Right atrium auricular region (tissue), 2 donors: Measurements from ENCODE around the gene NF2. TPM values are rescaled to one million over a fixed set of nuclear protein-coding genes. Genes with fewer than 3 reads are reported as not detected.
A peak's percentile ranks its signal among the peaks of the same experiment; 100 is the strongest.

ENCODE experiments used
- DNase-seq: peaks from one replicate; pipeline ENCODE4 v3.0.0-alpha.2; 2019; ENCODE audit warnings: low spot score
- H3K27ac ChIP-seq, 2 donors: fragments of 200-600 bp; sonication (generic); 1 replicate in 1 of 2; 2 replicates in 1 of 2; pipeline ENCODE4 v1.5.1; 2016 to 2019
- H3K27me3 ChIP-seq, 2 donors: fragments of 200-600 bp; sonication (generic); one replicate each; pipeline versions ENCODE4 v1.5.1 to v1.6.0; 2017 to 2019
- H3K36me3 ChIP-seq: fragments of 200-600 bp; sonication (generic); one replicate; pipeline ENCODE4 v1.5.1; 2016
- H3K4me1 ChIP-seq, 2 donors: fragments of 200-600 bp; sonication (generic); one replicate each; pipeline versions ENCODE4 v1.5.1 to v1.6.0; 2017 to 2019
- H3K4me3 ChIP-seq, 2 donors: fragments of 200-600 bp; sonication (generic); 1 replicate in 1 of 2; 2 replicates in 1 of 2; pipeline ENCODE4 v1.5.1; 2017 to 2019; ENCODE audit warnings: mild to moderate bottlenecking in 1 of 2, moderate library complexity in 1 of 2
- H3K9me3 ChIP-seq, 2 donors: fragments of 200-600 bp; sonication (generic); one replicate each; pipeline ENCODE4 v1.5.1; 2019
- total RNA-seq, 2 donors: library from RNA; depleted of rRNA; stranded (reverse); fragments of >200 nt; gene quantifications; one replicate each; pipeline ENCODE4 v1.1.0, GENCODE V29; 2016
- TF ChIP-seq, protein P1 (sequence below), 2 donors: fragments of 200-600 bp; sonication (generic); IDR thresholded peaks; one replicate each; pipeline ENCODE4 v1.5.1; 2019; ENCODE audit warnings: antibody characterized with exemption in 2 of 2

NF2 gene
- total RNA-seq, 2 donors from 2014 or later = 45.8 to 52.5 TPM

DNA sequence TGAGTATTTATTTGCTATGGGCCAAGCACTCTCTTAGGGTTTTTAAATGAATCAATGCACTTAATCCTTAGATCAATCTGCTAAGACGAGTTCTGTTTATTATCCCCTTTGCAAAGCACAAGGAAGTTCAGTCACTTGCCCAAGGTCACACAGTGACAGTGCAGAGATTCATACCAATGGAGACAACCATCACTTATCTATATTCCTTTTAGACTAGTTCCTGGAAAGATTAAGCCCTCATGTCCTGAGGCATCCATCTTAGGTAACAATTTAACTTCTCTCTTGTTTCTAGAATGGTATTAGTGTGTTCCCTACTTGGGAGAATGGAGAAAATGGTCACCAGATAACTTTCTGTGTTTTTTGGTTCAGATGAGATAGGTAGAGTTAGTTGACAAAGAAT lies 28.3 kb downstream of the NF2 start:
- TF ChIP-seq, protein P1, sequence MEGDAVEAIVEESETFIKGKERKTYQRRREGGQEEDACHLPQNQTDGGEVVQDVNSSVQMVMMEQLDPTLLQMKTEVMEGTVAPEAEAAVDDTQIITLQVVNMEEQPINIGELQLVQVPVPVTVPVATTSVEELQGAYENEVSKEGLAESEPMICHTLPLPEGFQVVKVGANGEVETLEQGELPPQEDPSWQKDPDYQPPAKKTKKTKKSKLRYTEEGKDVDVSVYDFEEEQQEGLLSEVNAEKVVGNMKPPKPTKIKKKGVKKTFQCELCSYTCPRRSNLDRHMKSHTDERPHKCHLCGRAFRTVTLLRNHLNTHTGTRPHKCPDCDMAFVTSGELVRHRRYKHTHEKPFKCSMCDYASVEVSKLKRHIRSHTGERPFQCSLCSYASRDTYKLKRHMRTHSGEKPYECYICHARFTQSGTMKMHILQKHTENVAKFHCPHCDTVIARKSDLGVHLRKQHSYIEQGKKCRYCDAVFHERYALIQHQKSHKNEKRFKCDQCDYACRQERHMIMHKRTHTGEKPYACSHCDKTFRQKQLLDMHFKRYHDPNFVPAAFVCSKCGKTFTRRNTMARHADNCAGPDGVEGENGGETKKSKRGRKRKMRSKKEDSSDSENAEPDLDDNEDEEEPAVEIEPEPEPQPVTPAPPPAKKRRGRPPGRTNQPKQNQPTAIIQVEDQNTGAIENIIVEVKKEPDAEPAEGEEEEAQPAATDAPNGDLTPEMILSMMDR (IDR thresholded peaks at IDR 0.05) = no peak
- Histone ChIP-seq H3K27ac (peak overlapping the region in 1 of 2 donors; percentile 67), H3K27me3 (no peaks in the 10 kb centered on the region), H3K36me3 (no peaks in the 10 kb centered on the region), H3K4me1 (peaks cover 0 to 17% of the 10 kb centered on the region in 2 donors), H3K9me3 (no peaks in the 10 kb centered on the region), H3K4me3 (no peak overlapping the region)
- DNase-seq = no peak

DNA sequence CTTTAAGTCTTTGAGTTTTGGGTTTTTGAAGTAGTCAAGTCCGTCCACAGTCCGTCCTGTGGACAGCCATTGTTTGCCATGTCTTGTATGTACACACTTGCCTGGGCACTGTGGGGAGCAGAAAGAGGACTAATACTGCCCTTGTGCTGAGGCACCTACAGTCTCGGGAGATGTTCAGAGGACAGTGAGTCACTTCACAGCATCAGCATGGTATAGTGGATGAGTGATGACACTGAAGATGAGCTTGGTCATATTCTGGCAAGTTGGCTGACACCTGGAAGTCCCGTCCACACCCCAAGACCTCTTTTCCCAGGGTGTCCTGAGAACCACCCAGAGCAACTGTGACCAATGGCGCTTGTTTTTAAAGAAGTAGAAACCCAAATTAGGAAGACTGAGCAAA lies 29.2 kb downstream of the NF2 start:
- peaks cover 5% of the 10 kb centered on the region for H3K36me3 ChIP-seq
- no peak overlapping the region for H3K27ac ChIP-seq
- no peak overlapping the region for H3K4me3 ChIP-seq
- H3K9me3 ChIP-seq = no peaks in the 10 kb centered on the region
- TF ChIP-seq, protein P1 (IDR thresholded peaks at IDR 0.05) = no peak
- H3K27me3 ChIP-seq = no peaks in the 10 kb centered on the region
- no peak for DNase-seq
- H3K4me1 ChIP-seq = peaks cover 0 to 17% of the 10 kb centered on the region in 2 donors

DNA sequence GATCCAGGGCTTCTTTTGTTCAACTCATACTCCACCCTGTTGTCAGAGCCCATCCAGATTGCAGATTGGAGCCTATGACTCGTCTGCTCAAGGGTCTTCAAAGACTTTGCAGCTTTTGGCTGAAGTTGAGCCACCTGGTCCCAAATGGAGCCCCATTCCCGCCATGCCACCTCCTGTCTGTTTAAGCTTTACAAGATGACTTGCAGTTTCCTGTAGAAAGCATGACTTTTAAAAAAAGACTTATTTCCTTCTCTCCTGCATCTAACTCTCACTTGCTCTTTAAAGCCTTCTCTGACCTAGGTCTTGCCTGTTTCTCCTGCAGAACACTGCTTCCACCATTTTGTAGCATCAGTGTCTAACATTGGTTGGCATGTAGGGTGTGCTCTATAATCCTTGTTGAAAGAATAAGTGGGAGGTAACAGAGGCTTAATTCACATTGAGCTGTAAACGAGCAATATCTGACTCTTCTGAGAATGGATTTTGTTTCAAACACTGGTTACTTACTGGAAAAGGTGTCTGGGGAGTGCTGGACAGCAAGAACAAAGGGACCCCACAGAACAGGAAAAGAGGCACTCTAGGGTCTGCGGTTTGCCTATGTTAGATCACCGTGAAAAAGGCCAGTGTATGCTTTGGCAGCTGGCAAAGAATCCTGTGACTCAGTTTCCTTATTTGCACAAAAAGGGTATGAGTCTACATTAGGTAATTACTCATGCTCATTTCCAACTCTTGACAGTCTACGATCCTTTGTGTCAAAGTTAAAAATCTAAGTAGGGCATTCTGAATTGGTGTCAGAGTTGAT lies 30.3 kb downstream of the NF2 start:
- DNase-seq = no peak
- TF ChIP-seq, protein P1 (IDR thresholded peaks at IDR 0.05) = no peak
- H3K4me1 ChIP-seq = peaks cover 0 to 17% of the 10 kb centered on the region in 2 donors
- no peaks in the 10 kb centered on the region for H3K9me3 ChIP-seq
- no peak overlapping the region for H3K4me3 ChIP-seq
- H3K27ac ChIP-seq = no peak overlapping the region
- H3K27me3 ChIP-seq = no peaks in the 10 kb centered on the region
- H3K36me3 ChIP-seq = peaks cover 12% of the 10 kb centered on the region

DNA sequence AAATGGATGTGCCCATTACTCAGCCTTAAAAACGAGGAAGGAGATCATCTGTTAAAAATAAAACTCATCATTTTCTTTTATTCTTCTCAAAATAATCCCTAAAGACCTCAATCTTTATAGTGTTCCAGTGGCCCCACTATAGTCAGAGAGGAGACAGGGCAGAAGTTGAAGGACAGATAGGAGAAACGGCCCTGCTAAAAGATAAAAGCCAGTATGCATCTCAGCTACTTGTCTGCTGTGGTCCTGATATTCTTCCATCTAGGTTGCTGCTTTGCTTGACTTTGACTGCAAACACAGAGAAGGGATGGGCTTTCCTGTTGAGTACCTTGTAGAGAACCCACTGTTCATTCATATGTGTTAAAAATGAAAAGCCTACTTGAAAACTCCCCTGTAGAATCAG lies 31.4 kb downstream of the NF2 start:
- Histone ChIP-seq H3K27me3 (no peaks in the 10 kb centered on the region), H3K4me3 (no peak overlapping the region), H3K27ac (no peak overlapping the region), H3K4me1 (peaks cover 0 to 17% of the 10 kb centered on the region in 2 donors), H3K9me3 (no peaks in the 10 kb centered on the region), H3K36me3 (peaks cover 20% of the 10 kb centered on the region)
- DNase-seq = no peak
- TF ChIP-seq, protein P1 (IDR thresholded peaks at IDR 0.05) = no peak

DNA sequence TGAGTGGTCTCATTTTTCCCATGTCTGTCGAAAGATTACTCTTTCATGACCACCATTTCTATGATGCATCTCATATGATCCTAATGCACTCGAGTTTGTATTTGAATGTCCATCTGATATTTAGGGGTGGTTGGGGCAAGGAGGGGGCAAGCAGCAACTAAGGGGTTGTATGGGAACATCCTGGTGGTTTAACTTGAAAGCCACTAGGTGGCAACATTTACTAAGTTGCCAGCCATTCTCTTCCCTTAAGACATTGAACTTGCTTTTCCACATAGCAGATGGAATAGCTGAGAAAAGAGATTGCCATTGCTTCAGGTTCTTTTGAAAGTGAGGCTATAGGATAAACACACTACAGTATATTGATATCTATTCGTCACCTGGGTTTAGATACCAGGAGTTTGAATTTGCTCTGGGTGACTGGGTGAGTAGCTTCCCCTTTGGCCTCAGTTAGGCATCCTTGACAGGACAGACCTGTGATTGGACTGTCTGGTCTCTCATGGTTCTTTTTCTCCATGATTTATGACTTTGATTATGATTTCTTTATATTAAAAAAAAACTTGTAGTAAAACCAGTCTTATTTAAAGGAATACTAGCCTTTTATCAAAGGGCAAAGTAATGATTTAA lies 32.4 kb downstream of the NF2 start:
- DNase-seq = no peak
- H3K4me3 ChIP-seq = no peak overlapping the region
- no peaks in the 10 kb centered on the region for H3K27me3 ChIP-seq
- peaks cover 20% of the 10 kb centered on the region for H3K36me3 ChIP-seq
- TF ChIP-seq, protein P1 (IDR thresholded peaks at IDR 0.05) = peak; percentile 37 to 74
- H3K4me1 ChIP-seq = peaks cover 0 to 15% of the 10 kb centered on the region in 2 donors
- no peaks in the 10 kb centered on the region for H3K9me3 ChIP-seq
- H3K27ac ChIP-seq = no peak overlapping the region
